HG03571 (cell line): ENCODE data around the gene PACRG.

Source experiments
- ATAC-seq: cut with Tn5 transposase; IDR thresholded peaks from one replicate; pipeline ENCODE4 v1.9.1; 2021; ENCODE audit not compliant: unreplicated experiment

PACRG gene

GRCh38 chr6:163191704-163192537, 464.1 kb downstream of the PACRG start:
- no peak for ATAC-seq

GRCh38 chr6:163192591-163192990, 464.8 kb downstream of the PACRG start:
- no peak for ATAC-seq

- no peak for ATAC-seq
Observed at GRCh38 chr6:163193326-163193725, 465.6 kb downstream of the PACRG start.

- ATAC-seq: no peak
Observed at GRCh38 chr6:163195721-163196691, 468.2 kb downstream of the PACRG start.

DNA sequence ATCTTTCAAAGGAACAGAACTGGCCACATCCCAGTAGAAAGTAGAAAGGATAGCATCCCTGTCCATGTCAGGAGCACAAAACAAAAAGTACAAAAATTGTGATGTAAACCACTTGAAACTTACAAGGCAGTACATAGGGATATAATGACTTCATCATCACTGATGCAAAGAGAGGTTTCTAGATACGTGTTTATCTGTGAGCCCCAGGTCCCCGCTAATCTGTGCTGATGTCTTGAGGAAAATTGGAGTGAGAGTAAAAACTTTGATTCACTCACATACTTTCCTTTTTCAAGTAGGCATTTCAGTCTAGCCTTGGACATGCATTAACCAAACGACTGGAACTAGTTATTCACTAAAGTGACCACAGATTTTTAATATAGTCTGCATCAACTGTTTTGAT, 470.1 kb downstream of the PACRG start:
- ATAC-seq: no peak

DNA sequence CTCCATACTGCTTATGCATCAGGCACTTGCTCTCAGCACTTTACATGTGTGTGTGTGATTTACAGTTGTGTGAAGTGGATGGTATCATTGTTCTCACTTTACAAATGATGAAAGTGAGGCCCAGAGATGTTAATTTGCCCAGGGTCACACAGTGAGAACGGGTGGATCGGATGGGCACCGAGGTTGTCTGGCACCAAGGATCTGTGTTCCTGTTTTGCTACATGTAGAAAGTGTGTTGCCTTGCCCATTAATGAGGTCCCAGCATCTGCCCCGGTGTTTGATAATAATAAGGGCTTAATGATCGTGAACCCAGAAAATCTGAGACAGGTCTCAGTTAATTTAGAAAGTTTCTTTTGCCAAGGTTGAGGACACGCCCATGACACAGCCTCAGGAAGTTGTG, 470.6 kb downstream of the PACRG start:
- ATAC-seq: no peak

DNA sequence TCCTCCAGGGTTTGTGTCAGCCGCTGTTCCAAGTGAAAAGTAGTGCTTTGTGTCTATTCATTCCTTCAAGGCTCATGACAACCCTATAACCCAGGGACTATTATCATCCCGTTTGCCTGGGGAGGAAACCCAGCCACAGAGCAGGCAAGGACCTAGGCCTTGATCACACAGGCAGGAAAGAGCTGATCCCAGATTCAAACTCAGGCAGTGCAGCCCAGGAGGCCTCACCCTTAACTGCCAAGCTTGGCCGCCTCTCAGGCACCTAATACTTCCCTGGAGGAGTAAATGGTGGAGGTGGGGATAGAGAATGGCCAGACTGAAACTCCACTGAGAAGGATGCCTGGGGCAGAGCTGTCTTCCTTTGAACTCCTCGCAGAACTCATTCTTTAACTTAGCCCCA, 471.6 kb downstream of the PACRG start:
- no peak for ATAC-seq

DNA sequence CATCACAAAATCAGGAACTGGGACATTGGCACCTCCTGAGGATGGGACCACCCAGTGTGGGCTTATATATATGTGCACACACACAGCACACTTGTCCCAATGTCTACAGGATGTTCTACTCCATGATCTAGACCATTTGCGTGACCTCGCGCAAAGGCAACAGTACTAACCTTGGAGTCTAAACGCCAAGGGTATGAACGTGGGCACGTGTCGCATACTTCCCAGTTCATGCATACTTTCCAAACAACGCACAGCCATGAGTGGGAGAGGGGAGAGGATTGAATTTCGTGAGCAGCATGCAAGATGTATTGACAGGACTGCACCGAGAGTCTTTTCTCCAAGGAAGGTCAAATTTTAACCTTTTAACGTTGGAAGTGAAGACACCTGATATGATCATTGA, 472.5 kb downstream of the PACRG start:
- ATAC-seq: no peak

- ATAC-seq: no peak
Observed at GRCh38 chr6:163200694-163201093, 472.9 kb downstream of the PACRG start.

DNA sequence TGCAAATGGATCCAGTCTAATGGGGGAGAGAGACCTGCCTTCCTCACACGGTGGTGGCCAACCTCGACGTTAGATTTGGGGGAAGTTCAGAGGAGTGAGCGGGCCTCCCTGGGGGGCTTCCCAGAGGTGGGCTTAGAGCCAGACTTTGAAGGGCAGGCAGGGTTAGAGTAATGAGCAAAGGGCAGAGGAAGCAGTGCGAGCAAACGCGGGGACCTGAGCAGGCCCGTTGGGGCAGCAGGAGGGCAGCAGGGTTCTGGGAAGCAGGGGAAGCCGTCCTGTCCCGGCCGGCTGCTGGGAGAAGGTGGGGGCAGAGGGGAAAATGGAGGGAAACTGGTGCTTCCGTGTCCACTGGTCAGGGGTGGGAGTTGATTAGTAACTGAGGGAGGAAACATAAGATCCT, 474.1 kb downstream of the PACRG start:
- no peak for ATAC-seq

GRCh38 chr6:163206196-163206595, 478.4 kb downstream of the PACRG start:
- no peak for ATAC-seq

DNA sequence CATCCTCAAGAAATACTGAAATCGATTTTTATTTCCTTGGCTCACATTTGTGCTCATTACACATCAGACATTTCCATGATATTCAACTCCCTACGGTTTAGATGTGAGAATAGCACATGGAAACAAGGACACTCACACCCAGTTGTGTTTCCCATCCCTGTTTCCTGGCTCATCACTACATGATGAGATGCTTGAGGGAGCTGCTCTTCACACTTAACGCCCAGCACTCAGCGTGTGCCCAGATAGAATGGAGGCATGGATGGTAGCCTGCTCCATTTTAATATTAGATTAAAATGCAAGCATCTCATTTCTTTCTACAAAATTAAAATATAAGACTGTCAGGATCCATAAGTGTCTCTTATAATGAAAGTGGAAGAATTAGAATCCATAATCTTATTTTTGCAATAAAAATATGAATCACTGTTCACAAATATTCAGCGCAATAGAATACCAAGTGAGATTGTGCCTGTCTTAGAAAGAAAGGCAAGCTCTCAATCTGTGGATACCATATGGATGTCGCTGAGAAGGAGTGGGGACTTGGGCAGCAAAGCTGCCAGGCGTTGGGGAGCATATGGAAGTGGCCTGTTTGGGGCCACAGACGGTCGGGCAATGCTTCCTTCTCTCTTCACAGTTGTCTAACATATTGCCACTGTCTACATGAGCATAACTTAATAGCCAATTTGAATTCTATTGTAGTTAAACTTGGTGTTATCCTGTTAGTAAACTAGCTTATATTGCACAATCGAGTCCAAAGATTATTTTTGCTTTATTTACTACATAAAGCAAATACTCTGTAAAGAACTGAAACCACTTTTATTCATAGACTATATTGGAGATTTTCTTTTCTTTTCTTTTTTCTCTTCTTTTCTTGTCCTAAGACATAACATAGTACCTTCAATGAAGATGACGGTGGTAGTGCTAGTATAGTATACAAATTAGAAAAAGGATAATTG, 479.9 kb downstream of the PACRG start:
- no peak for ATAC-seq

DNA sequence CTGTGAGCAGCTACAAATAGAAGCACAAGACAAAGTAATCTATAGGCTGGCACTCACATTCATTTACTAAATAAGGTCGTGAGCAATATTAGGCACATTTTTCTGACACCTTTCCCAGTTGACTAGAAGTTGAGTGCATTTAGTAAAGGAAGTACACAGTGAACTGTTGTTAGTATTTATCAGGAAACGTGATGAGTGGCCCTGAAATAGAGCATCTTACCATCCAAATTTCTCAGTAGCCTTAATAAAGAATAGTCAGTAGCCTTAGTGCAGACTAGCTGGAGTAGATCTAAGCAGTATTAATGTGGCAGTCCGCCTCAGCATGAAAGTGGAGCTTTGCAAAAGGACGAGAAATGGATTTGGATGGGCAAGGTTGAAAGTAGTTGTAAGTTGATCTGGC, 481.2 kb downstream of the PACRG start:
- no peak for ATAC-seq

- ATAC-seq: no peak
Observed at GRCh38 chr6:163212123-163212522, 484.3 kb downstream of the PACRG start.

DNA sequence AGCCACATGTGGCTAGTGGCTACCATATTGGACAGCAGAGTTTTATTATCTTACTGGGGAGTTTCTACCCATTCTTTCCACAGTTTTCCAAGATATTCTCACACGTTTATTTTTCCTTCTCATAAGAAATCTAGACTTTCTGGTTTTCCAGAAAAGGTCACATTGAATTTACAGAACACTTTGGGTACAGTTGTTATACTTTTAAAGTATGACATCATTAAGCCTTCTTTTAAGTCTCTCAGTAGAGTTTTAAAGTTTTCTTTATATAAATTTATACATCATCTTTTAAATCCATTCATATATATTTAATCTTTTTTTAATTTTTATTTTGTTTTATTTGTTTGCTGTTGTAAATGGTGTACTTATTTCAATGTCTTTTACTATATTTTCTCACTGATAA, 486.5 kb downstream of the PACRG start:
- no peak for ATAC-seq

DNA sequence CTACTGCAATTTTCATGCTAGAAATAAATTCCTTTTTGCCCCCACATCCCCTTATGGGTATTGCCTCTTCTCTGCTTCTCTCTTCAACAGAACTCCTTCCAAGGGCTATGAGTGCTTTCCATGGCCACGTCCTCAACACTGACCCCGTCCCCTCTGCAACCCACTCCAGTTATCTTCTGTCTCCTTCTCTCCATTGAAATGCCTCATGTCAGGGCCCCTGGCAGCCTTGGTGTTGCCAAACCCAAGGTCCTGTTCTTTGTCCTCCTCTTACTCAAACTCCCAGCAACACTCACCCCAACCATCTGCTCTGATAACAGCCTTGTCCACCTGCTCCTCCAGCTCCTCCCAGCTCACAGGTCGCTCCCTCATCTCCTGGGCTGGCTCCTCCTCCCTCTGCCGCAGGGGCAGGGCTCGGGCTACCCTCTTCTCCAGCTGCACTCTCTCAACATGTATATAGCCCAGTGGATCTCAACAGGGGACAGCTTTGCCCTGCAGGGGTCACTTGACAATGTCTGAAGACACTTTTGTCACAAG, 490.7 kb downstream of the PACRG start:
- ATAC-seq: no peak

DNA sequence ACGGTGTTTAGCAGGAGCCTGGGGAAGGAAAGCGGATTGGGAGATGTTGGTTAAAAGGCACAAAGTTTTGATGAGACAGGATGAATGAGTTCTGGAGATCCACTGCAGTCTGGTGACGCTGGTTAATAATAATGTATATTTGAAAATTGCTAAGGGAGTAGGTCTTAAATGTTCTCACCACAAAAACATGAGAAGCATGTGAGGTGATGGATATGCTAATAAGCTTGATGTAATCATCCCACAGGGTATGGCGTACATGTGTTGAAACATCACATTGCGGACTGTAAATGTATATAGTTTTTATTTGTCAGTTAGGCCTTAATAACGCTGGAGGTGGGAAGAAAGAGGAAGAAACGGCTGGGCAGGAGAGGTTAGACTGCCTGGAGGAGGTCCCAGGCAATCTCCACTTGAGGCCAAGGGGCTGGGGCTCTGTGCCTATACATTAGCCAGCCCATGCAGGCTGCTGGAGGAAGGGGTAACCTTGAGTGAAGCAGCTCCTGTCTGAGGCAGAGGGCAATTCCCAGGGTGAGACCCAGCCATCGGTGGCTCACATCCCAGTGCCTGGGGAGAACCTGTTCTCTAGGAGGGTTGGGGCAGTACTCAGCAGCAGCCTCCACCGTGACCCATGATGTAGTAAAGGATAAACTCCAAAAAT, 498.5 kb downstream of the PACRG start:
- no peak for ATAC-seq

GRCh38 chr6:163226836-163227485, 499.2 kb downstream of the PACRG start:
- ATAC-seq: no peak

GRCh38 chr6:163228041-163228440, 500.3 kb downstream of the PACRG start:
- no peak for ATAC-seq

DNA sequence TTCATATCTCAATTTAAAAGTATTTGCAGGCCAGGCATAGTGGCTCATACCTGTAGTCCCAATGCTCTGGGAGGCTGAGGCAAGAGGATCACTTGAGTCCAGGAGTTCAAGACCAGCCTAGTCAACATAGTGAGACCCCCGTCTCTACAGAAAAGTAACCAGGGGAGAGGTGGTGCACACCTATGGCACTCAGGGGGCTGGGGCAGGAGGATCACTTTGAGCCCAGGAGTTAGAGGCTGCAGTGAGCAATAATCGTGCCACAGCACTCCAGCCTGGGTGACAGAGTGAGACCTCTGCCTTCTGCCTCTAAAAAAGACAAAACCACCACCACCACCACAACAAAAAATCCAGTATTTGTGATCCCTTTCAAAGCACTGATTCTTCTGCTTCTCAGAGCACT, 501.3 kb downstream of the PACRG start:
- no peak for ATAC-seq
